GM21619 (cell line): ENCODE results near the gene SPEG.
"Not testable (repeated sequence)": the region's sequence is repeated elsewhere in the genome, so short reads cannot be mapped to it uniquely, and the experiment has no call there.

Source experiments
- ATAC-seq: cut with Tn5 transposase; IDR thresholded peaks from one replicate; pipeline ENCODE4 v1.9.1; 2021; ENCODE audit not compliant: unreplicated experiment

SPEG gene

DNA sequence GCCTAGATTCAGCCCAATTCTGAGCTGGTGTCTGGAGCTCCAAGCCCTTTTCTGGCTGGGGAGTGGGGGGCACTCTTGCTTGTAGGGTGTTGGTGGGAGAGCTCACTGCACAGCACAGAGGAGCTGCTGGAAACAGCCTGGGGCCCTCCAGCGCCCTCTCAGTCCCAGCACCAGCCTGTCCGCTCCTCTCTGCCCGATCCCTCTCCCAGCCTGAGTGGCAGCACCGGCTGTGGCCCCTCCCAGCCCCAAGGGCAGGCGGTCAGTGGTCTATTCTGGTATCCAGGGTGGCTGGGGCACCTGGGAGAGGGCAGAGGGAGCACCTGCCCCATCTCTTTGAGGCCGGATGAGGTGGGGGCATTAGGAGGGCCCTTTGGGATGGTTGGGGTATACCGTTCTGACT is 29.7 kb upstream of the SPEG start:
- no peak for ATAC-seq

DNA sequence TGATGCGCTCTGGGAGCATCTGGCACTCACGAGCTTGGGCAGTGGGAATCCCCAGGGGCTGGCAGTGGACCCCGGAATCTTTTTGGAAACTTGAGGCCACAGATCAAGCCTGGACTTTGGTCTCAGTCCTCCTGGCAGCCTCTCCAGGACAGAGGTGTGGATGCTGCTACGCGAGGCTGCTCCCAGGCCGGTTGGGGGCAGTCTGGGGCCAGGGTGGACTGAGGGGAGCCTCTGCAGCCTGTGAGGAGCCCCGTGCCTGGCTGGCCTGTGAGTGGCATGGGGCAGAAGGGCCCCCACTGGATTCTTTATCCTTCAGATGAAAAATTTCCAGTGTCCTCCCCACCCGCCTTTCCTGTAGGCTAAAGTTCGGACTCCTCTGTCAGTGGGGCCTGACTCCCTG is 29.2 kb upstream of the SPEG start:
- no peak for ATAC-seq

GRCh38 chr2:219405958-219406860 is 28.4 kb upstream of the SPEG start:
- ATAC-seq, result no peak

GRCh38 chr2:219406861-219407230 is 27.8 kb upstream of the SPEG start:
- no peak for ATAC-seq

DNA sequence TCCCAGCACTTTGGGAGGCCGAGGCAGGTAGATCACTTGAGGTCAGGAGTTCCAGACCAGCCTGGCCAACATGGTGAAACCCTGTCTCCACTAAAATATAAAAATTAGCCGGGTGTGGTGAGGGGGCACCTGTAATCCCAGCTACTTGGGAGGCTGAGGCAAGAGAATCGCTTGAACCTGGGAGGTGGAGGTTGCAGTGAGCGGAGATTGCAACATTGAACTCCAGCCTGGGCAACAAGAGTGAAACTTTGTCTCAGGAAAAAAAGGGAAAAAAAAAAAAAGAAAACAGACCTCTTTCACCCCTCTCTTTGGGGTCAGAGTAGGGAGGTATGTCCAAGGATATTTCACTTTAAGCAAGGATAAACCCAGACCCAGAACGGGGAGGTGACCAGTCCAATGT is 27.3 kb upstream of the SPEG start:
- not testable (repeated sequence) for ATAC-seq

- ATAC-seq, result no peak
Measured at GRCh38 chr2:219408204-219408603, 26.4 kb upstream of the SPEG start.

GRCh38 chr2:219408631-219409030 is 26.0 kb upstream of the SPEG start:
- ATAC-seq, result no peak

DNA sequence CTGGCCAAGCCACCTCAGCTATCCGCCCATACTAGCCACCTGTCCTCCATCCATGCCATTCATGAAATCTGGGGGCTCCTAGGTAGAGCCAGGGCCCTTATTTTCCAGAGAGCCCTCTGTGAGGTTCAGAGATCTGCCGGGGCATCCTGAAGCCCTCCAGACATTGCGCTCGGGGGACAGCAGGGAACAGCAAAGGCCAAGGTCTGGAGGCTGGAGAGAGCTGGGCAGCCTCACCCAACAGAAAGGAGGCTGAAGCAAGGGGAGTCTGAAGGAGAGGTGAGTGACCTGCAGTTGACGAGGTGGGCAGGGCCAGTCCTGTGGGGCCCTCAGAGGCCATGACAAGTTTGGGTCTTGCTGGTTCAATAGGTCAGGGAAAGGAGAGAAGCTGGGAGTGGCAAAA is 25.0 kb upstream of the SPEG start:
- no peak for ATAC-seq

- ATAC-seq, result no peak
Measured at GRCh38 chr2:219410390-219410789, 24.3 kb upstream of the SPEG start.

DNA sequence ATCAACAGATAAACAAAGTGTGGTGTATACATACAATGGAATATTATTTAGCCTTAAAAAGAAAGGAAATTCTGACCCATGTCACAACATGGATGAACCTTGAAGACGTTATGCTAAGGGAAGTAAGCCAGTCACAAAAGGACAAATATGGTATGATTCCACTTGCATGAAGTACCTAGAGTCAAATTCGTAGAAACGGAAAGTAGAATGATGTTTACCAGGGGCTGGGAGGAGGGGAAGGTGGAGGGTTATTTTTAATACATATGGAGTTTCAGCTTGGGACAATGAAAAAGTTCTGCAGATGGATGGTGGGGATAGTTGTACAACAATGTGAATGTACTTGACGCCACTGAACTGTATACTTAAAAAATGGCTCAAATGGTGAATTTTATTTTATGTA is 19.8 kb upstream of the SPEG start:
- ATAC-seq, result no peak

GRCh38 chr2:219415580-219416234 is 18.9 kb upstream of the SPEG start:
- no peak for ATAC-seq

DNA sequence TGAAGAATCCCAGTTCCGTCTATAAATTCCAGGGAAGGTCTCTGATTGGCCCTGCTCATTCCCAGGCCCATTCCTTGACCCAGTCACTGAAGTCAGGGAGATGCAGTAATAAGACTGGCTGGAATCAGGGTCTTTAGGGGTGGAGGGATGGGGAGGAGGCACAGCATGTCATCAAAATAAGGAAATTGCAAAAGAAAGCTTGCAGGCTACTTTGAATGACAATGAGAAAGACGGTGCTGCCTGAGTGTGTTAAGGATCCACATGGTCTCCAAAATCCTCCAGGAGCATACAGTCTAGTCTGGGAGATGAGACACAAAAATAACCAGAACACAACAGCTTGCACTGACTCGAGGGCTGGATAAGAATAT is 18.4 kb upstream of the SPEG start:
- ATAC-seq, result no peak

DNA sequence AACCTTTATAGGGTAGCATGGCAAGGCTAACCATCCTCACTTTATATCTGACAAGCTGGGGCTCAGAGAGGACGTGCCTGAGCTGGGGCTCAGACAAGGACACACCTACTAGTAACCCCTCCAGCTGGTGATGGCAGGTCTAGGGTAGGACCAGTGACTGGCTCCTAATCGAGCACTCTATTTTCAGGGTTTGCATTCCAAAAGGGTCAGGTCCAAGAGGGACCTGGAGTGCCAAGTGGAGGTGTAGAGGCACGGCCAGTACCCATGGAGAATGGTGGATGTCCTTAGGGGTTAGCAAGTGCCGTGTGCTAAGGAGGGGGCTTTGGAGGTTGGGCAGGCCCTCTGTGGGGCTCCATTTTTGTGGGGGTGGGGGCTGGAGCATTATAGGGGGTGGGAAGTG is 17.7 kb upstream of the SPEG start:
- ATAC-seq, result no peak

- ATAC-seq, result no peak
Measured at GRCh38 chr2:219417374-219417773, 17.3 kb upstream of the SPEG start.

- ATAC-seq, result no peak
Measured at GRCh38 chr2:219418155-219419011, 16.3 kb upstream of the SPEG start, which contains the start of gene DES. TSS of gene DES (plus strand) at chr2:219418377. CDS start at chr2:219418463, 86 bp downstream.

- no peak for ATAC-seq
Measured at GRCh38 chr2:219419012-219419324, 15.7 kb upstream of the SPEG start.

GRCh38 chr2:219419331-219420197 is 15.1 kb upstream of the SPEG start:
- ATAC-seq, result no peak

DNA sequence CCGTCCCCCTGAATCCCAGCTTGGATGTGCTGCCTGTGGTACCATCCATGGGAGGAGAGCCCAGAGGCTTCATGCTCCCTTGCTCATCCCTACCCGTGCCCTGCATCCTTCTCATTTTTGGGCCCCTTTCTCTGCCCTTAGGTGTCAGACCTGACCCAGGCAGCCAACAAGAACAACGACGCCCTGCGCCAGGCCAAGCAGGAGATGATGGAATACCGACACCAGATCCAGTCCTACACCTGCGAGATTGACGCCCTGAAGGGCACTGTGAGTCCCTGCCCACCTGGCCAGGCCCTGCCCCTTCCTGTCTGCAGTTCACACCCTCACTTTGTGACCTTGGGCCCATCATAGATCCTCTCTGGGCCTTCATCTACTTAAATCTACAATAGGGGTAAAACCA is 14.0 kb upstream of the SPEG start:
- ATAC-seq, result no peak

DNA sequence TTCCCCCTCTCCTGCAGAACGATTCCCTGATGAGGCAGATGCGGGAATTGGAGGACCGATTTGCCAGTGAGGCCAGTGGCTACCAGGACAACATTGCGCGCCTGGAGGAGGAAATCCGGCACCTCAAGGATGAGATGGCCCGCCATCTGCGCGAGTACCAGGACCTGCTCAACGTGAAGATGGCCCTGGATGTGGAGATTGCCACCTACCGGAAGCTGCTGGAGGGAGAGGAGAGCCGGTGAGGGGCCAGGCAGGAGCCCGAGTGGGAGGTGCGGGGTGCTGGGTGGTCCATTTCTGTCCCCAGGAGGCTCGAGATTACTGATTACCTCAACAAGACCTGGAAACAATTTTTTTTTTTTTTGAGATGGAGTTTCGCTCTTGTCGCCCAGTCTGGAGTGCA is 13.3 kb upstream of the SPEG start:
- no peak for ATAC-seq

DNA sequence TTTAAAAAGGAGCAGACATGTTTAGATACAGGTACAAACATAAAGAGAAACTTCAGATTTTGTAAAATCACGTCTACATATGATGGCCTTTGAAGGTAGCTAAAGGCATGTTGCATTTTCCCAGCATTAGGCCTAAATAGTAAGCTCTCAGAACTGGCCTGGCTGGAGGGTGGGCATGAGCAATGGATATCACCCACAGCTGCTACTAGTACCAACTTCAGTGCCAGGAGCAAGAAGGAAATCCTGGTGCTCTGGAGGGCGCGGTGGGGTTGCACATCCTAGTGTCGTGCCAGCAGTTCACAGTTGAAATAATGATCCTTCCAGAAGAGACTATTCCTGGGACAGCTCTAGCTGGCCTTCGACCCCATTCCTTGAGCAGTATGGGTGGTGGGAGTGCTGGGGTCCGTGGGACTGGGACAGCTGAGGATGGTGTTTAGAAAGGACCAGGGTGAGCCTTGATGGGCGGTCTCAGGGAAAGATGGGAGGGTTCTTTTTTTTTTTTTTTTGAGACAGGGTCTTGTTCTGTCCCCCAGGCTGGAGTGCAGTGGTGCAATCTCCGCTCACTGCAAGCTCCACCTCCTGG is 11.6 kb upstream of the SPEG start:
- no peak for ATAC-seq
